MCF 10A (cell line): Measurements from ENCODE around the gene MLX. TPM values are rescaled to one million over a fixed set of nuclear protein-coding genes. Genes with fewer than 3 reads are reported as not detected.

Source experiments
- BruUV-seq: library from RNA; stranded (reverse); fragments of 400-500 nt; replicated peaks from 2 replicates; lab custom pipeline; 2021; lab: Mats Ljungman, UMichigan
- CTCF ChIA-PET: fragments of 300-600 bp; sonication (Branson Sonifier 250); formaldehyde crosslinking; extraction: SDS; loops from one replicate; lab custom pipeline; 2021; ENCODE audit warnings: antibody characterized with exemption, inconsistent platforms; lab: Yijun Ruan, JAX
- POLR2A ChIA-PET: fragments of 300-600, 350-650 bp; sonication (Branson Sonifier 250); formaldehyde crosslinking; extraction: SDS; loops from one replicate; lab custom pipeline; 2020; ENCODE audit warnings: antibody characterized with exemption, inconsistent platforms; lab: Yijun Ruan, JAX
- DNase-seq: peaks from one replicate; pipeline ENCODE4 v3.0.0-alpha.2; 2018; ENCODE audit not compliant: unreplicated experiment
- H3K27ac Mint-ChIP-seq: one replicate; pipeline ENCODE4 v1.8.0; 2022; ENCODE audit warnings: mild to moderate bottlenecking, low read depth, mixed read lengths; ENCODE audit not compliant: unreplicated experiment
- H3K27me3 Mint-ChIP-seq: one replicate; pipeline ENCODE4 v1.8.0; 2022; ENCODE audit warnings: mixed read lengths; ENCODE audit not compliant: insufficient read depth, unreplicated experiment
- H3K36me3 Mint-ChIP-seq: one replicate; pipeline ENCODE4 v1.8.0; 2022; ENCODE audit warnings: mild to moderate bottlenecking, moderate library complexity, mixed read lengths; ENCODE audit not compliant: insufficient read depth, unreplicated experiment
- H3K4me1 Mint-ChIP-seq: one replicate; pipeline ENCODE4 v1.8.0; 2022; ENCODE audit warnings: mixed read lengths; ENCODE audit not compliant: insufficient read depth, unreplicated experiment
- H3K4me3 Mint-ChIP-seq: one replicate; pipeline ENCODE4 v1.8.0; 2022; ENCODE audit warnings: mild to moderate bottlenecking, moderate library complexity, mixed read lengths; ENCODE audit not compliant: unreplicated experiment
- H3K9me3 Mint-ChIP-seq: one replicate; pipeline ENCODE4 v1.8.0; 2022; ENCODE audit warnings: mixed read lengths; ENCODE audit not compliant: unreplicated experiment
- intact Hi-C: fragments of 100-400 bp; cut with micrococcal nuclease; formaldehyde crosslinking; loops from 2 replicates; pipeline ENCODE4 v1.14.1; 2022
- total RNA-seq: library from RNA; stranded (reverse); gene quantifications from 2 replicates; pipeline ENCODE4 v1.2.3, GENCODE V29; 2022
- TF ChIP-seq, protein P1 (sequence below): fragments of 200-600 bp; IDR thresholded peaks from one replicate; pipeline ENCODE4 v1.8.0; 2022; ENCODE audit warnings: antibody characterized with exemption, mild to moderate bottlenecking; ENCODE audit not compliant: unreplicated experiment

The MLX gene
- total RNA-seq, 1 experiment from 2014 or later, result 39.6 TPM

DNA sequence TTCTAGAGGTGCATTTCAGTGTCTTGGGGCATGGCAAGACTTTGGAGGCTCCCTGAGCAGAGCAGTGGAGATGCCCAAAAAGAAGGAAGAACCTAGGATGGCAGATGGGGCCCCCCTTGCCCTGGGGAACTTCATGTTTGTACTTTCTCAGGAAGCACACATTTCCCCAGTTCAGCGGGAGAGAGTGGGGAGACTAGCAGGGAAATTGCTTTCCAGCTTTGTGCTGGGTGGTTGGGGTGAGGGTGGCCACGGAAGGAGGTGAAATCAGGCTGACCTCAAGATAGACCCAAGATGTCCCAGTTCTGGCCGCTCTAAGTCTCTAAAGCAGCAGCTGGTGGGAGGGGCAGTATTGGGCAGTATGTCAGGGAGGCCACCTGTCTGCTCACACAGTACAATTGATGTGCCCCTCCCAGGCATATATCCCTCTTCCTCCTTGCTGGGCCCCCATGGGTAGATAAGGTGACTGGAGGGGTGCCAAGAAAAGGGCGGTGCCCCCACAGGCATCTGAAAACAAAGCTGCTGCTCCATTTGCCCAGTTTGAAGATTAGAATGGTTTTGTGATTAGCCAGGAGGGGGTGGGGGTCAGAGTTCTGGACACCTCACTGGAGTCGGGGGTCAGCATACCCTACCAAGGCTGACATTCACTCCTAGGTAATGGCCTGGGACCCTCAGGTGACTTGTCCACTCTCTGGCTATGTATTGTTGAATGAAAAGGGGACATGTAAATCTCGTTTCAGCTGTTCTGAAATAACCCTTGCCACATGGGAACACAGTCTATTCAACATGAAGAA lies 48.0 kb upstream of the MLX start:
- H3K27me3 Mint-ChIP-seq, result no peaks in the 10 kb centered on the region
- no peaks in the 10 kb centered on the region for H3K9me3 Mint-ChIP-seq
- DNase-seq, result no peak
- CTCF ChIA-PET, result interaction anchor here (0.6 to 3.1 kb wide), 23 partner anchors 9 to 468 kb away, joined by 3 to 24 read pairs (median 4); partner anchors contain the start of gene PSMC3IP
- no TSS peak for BruUV-seq
- peak overlapping the region; percentile 98 for H3K27ac Mint-ChIP-seq
- intact Hi-C loops, result loop anchor here (1.0 kb wide), 1 partner anchor 112 kb away; no protein-coding TSS in a partner anchor
- H3K36me3 Mint-ChIP-seq, result peaks cover 18% of the 10 kb centered on the region
- H3K4me1 Mint-ChIP-seq, result peaks cover 46% of the 10 kb centered on the region
- POLR2A ChIA-PET, result interaction anchor here (0.8 to 4.1 kb wide), 19 partner anchors 8 to 502 kb away, joined by 3 to 48 read pairs (median 6); partner anchors contain the start of genes ATP6V0A1, BECN1, CAVIN1 and DNAJC7
- H3K4me3 Mint-ChIP-seq, result peak overlapping the region; percentile 63
- TF ChIP-seq, protein P1, sequence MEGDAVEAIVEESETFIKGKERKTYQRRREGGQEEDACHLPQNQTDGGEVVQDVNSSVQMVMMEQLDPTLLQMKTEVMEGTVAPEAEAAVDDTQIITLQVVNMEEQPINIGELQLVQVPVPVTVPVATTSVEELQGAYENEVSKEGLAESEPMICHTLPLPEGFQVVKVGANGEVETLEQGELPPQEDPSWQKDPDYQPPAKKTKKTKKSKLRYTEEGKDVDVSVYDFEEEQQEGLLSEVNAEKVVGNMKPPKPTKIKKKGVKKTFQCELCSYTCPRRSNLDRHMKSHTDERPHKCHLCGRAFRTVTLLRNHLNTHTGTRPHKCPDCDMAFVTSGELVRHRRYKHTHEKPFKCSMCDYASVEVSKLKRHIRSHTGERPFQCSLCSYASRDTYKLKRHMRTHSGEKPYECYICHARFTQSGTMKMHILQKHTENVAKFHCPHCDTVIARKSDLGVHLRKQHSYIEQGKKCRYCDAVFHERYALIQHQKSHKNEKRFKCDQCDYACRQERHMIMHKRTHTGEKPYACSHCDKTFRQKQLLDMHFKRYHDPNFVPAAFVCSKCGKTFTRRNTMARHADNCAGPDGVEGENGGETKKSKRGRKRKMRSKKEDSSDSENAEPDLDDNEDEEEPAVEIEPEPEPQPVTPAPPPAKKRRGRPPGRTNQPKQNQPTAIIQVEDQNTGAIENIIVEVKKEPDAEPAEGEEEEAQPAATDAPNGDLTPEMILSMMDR, result no peak

DNA sequence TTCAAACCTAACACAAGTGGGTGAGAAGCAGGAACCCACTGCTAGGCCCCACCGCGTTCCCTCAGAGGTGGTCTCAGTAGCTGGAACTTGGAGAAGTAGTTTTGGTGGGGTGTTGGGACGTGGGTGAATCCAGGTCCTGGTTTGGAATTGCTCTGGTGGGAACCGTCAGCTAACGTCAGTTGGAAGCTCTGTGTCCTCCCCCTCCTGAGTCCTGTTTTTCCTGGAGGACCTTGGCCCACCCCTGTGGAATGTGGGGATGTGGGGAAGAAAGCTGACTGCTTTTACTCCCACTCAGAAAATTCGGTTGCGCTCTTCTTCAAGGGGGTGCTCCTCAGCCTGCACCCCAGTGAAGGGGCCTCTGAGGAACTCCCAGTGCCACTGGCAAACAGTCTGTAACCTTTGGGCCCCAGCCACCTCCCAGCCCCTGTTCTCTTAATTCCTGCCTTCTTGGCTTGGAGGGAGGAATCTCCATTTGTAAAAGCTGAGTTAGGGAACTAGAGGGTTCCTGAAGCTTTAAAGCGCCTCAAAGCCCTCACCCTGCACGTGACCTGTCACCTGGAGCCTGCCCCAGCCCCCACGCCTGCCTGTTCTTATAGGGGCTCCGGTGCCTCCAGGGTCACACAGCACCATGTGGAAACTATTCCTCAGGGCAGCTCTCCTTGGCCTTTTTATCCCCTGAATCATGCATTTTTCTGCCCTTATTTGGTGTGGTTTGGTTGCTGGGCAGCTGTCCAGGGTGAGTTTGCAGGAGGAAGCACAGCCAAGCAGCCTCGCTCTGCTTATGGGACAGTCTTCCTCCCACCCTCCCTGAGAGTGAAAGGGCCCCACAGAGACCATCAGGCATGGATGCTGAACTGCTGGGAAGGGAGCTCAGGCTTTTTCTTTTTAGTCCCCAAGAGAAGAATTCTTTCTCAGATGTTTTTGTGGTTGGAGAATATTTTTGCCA lies 47.1 kb upstream of the MLX start:
- DNase-seq, result peak; percentile 95
- H3K27me3 Mint-ChIP-seq, result no peaks in the 10 kb centered on the region
- POLR2A ChIA-PET, result interaction anchor here (0.5 to 4.1 kb wide), 21 partner anchors 7 to 938 kb away, joined by 3 to 48 read pairs (median 4); partner anchors contain the start of genes CAVIN1, DNAJC7, NAGLU and STAT3
- peak overlapping the region; percentile 98 for H3K27ac Mint-ChIP-seq
- intact Hi-C loops, result no loop called here
- peaks cover 46% of the 10 kb centered on the region for H3K4me1 Mint-ChIP-seq
- TF ChIP-seq, protein P1, result no peak
- no TSS peak for BruUV-seq
- H3K4me3 Mint-ChIP-seq, result peak overlapping the region; percentile 47
- no peaks in the 10 kb centered on the region for H3K9me3 Mint-ChIP-seq
- H3K36me3 Mint-ChIP-seq, result peaks cover 18% of the 10 kb centered on the region
- CTCF ChIA-PET, result interaction anchor here (0.6 to 3.1 kb wide), 19 partner anchors 8 to 469 kb away, joined by 3 to 24 read pairs (median 5); partner anchors contain the start of genes BECN1 and PSMC3IP

DNA sequence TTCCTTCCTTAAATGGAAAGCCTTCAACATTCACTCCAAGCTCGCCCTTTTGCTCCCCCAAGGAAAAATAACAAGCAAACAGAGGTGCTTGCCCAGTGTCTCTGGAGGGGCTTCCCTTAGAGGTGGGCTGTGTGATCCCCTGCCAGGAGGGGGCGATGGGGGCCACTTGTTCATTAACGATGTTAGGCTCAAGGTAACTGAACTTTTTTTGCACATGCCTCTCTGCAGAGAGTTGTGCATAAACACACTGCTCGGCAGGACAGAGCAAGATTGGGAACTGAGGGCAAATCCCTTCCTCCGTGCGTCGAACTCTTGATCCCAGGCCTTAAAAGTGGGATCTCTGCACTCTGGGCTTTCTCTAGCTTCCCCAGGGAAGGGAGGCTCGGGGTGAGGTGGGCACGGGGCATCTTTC lies 46.4 kb upstream of the MLX start:
- Mint-ChIP-seq H3K27ac (peak overlapping the region; percentile 98), H3K4me3 (peak overlapping the region; percentile 47), H3K36me3 (peaks cover 18% of the 10 kb centered on the region), H3K9me3 (no peaks in the 10 kb centered on the region), H3K27me3 (no peaks in the 10 kb centered on the region), H3K4me1 (peaks cover 51% of the 10 kb centered on the region)
- TF ChIP-seq, protein P1, result peak; percentile 47
- POLR2A ChIA-PET, result interaction anchor here (0.6 to 4.1 kb wide), 18 partner anchors 10 to 1793 kb away, joined by 3 to 48 read pairs (median 6); partner anchors contain the start of genes CAVIN1, DNAJC7, NAGLU and STAT3
- no peak for DNase-seq
- intact Hi-C loops, result no loop called here
- no TSS peak for BruUV-seq
- CTCF ChIA-PET, result interaction anchor here (0.5 to 2.6 kb wide), 11 partner anchors 13 to 304 kb away, joined by 3 to 10 read pairs (median 4); partner anchors contain the start of genes BECN1 and PSMC3IP
